ENCODE measurements around the gene BAK1.

- TF ChIP-seq EZH2 (IDR thresholded peaks at IDR 0.05; ENCODE audit: borderline replicate concordance) (no peak), CTCF (IDR thresholded peaks at IDR 0.05; ENCODE audit: poor library complexity) (no peak), EZH2phosphoT487 (IDR thresholded peaks at IDR 0.05; ENCODE audit: low read depth, severe bottlenecking, unreplicated experiment) (no peak)
Observed at GRCh38 chr6:33578588-33579011, 1.5 kb downstream of the BAK1 start.

Data from hepatocyte (in vitro differentiated cells).